Measurements from ENCODE around the gene PARP3. TPM values are rescaled to one million over a fixed set of nuclear protein-coding genes. Genes with fewer than 3 reads are reported as not detected.
"Not testable (repeated sequence)": the region's sequence is repeated elsewhere in the genome, so short reads cannot be mapped to it uniquely, and the experiment has no call there.

PARP3 gene
- total RNA-seq, 1 donor = 21.8 TPM

GRCh38 chr3:51982838-51983577 is 40.8 kb downstream of the PARP3 start, which contains the start of gene ACY1:
ACY1 (plus strand) TSS chr3:51983535; CDS start chr3:51984065, 530 bp downstream.
- DNase-seq (ENCODE audit: low read depth in 2 of 3, low spot score in 2 of 3) = peak in 2 of 3 donors; percentile 73 to 77

GRCh38 chr3:51983578-51984268 is 41.6 kb downstream of the PARP3 start:
- DNase-seq (ENCODE audit: low read depth in 2 of 3, low spot score in 2 of 3) = no peak

GRCh38 chr3:51984269-51984647 is 42.1 kb downstream of the PARP3 start:
- DNase-seq (ENCODE audit: low read depth in 2 of 3, low spot score in 2 of 3) = no peak

- no peak for DNase-seq (ENCODE audit: low read depth in 2 of 3, low spot score in 2 of 3)
These were observed 42.9 kb downstream of the PARP3 start for GRCh38 chr3:51985063-51985462.

- DNase-seq (ENCODE audit: low read depth in 2 of 3, low spot score in 2 of 3) = no peak
These were observed 44.1 kb downstream of the PARP3 start for GRCh38 chr3:51986010-51986947.

- no peak for DNase-seq (ENCODE audit: low read depth in 2 of 3, low spot score in 2 of 3)
These were observed 45.4 kb downstream of the PARP3 start for GRCh38 chr3:51987568-51987967.

GRCh38 chr3:51988286-51989146 is 46.4 kb downstream of the PARP3 start:
- DNase-seq (ENCODE audit: low read depth in 2 of 3, low spot score in 2 of 3) = no peak

- not testable (repeated sequence) for DNase-seq (ENCODE audit: low read depth in 2 of 3, low spot score in 2 of 3)
These were observed 48.4 kb downstream of the PARP3 start for GRCh38 chr3:51990501-51990971.

- no peak for DNase-seq (ENCODE audit: low read depth in 2 of 3, low spot score in 2 of 3)
These were observed 50.0 kb downstream of the PARP3 start for GRCh38 chr3:51992017-51992682.

GRCh38 chr3:51993657-51994056 is 51.5 kb downstream of the PARP3 start:
- DNase-seq (ENCODE audit: low read depth in 2 of 3, low spot score in 2 of 3) = not testable (repeated sequence)

- no peak for DNase-seq (ENCODE audit: low read depth in 2 of 3, low spot score in 2 of 3)
These were observed 52.4 kb downstream of the PARP3 start for GRCh38 chr3:51994530-51994929.

- peak; percentile 77 to 97 (median 96) for DNase-seq (ENCODE audit: low read depth in 2 of 3, low spot score in 2 of 3)
These were observed 53.4 kb downstream of the PARP3 start, which contains the start of gene RPL29 for GRCh38 chr3:51995346-51996163. RPL29 (minus strand) TSS chr3:51995895; CDS start chr3:51995461, 434 bp downstream.

- DNase-seq (ENCODE audit: low read depth in 2 of 3, low spot score in 2 of 3) = no peak
These were observed 55.0 kb downstream of the PARP3 start for GRCh38 chr3:51997172-51997571.

- DNase-seq (ENCODE audit: low read depth in 2 of 3, low spot score in 2 of 3) = no peak
These were observed 55.9 kb downstream of the PARP3 start for GRCh38 chr3:51997935-51998596.

All from hematopoietic multipotent progenitor cell (in vitro differentiated cells).